OCI-LY3 (cell line): ENCODE measurements around the gene SYT6.

Source experiments
- H2AFZ ChIP-seq: fragments of 200-600, 300-600 bp; shearing (Covaris generic); 2 replicates; pipeline ENCODE4 v1.6.0; 2014; ENCODE audit warnings: antibody characterized with exemption, low read depth, low read length
- H3K27ac ChIP-seq: fragments of 200-600, 300-600 bp; sonication (generic); 2 replicates; pipeline ENCODE4 v1.5.1; 2014; ENCODE audit warnings: mild to moderate bottlenecking, low read length, moderate library complexity, mixed read lengths
- H3K27me3 ChIP-seq: fragments of 200-600, 300-600 bp; sonication (generic); 2 replicates; pipeline ENCODE4 v1.6.1; 2014; ENCODE audit warnings: low read depth, low read length, mixed read lengths
- H3K36me3 ChIP-seq: fragments of 200-600, 300-600 bp; sonication (generic); replicated peaks from 2 replicates; pipeline ENCODE3; 2014; ENCODE audit warnings: low read depth, low read length, mixed read lengths
- H3K4me1 ChIP-seq: fragments of 300-600, 200-600 bp; sonication (generic); 2 replicates; pipeline ENCODE4 v1.6.1; 2014; ENCODE audit warnings: low read length, mixed read lengths
- H3K4me2 ChIP-seq: fragments of 200-600, 300-600 bp; sonication (generic); 2 replicates; pipeline ENCODE4 v1.6.1; 2014; ENCODE audit warnings: low read length, mixed read lengths
- H3K4me3 ChIP-seq: fragments of 300-600, 200-600 bp; sonication (generic); 2 replicates; pipeline ENCODE4 v1.5.1; 2014; ENCODE audit warnings: antibody characterized with exemption, mild to moderate bottlenecking, low read length, moderate library complexity
- H3K79me2 ChIP-seq: fragments of 300-600, 200-600 bp; shearing (Covaris generic); 2 replicates; pipeline ENCODE4 v1.6.1; 2014; ENCODE audit warnings: mild to moderate bottlenecking, low read length, mixed read lengths
- H3K9ac ChIP-seq: fragments of 300-600, 200-600 bp; shearing (Covaris generic); 2 replicates; pipeline ENCODE4 v1.6.0; 2014; ENCODE audit warnings: mild to moderate bottlenecking, low read length, moderate library complexity
- H3K9me3 ChIP-seq: fragments of 200-600, 300-600 bp; shearing (Covaris generic); 2 replicates; pipeline ENCODE4 v1.6.1; 2014; ENCODE audit warnings: low read length, mixed read lengths; ENCODE audit not compliant: insufficient read depth
- H4K20me1 ChIP-seq: fragments of 200-600, 300-600 bp; sonication (generic); 2 replicates; pipeline ENCODE4 v1.6.1; 2016; ENCODE audit warnings: low read length, mixed read lengths; ENCODE audit not compliant: insufficient read depth
- CTCF ChIP-seq: fragments of 200-600, 300-600 bp; sonication (generic); IDR thresholded peaks from 2 replicates; pipeline ENCODE4 v1.5.1; 2014; ENCODE audit warnings: antibody characterized with exemption, low read length, low read depth
- EZH2phosphoT487 ChIP-seq: fragments of 200-600 bp; shearing (Covaris generic); IDR thresholded peaks from 2 replicates; pipeline ENCODE4 v1.6.1; 2018; ENCODE audit warnings: antibody characterized with exemption, mixed run types, low read depth

SYT6 gene

GRCh38 chr1:114082867-114083585 is 70.6 kb downstream of the SYT6 start:
- no peak overlapping the region for H3K4me3 ChIP-seq
- H3K9ac ChIP-seq = no peak overlapping the region
- no peaks in the 10 kb centered on the region for H3K27me3 ChIP-seq
- no peak for TF ChIP-seq CTCF
- peaks cover 7% of the 10 kb centered on the region for H3K4me1 ChIP-seq
- H3K4me2 ChIP-seq = no peak overlapping the region
- H2AFZ ChIP-seq = no peak overlapping the region
- H3K27ac ChIP-seq = no peak overlapping the region
- no peaks in the 10 kb centered on the region for H3K36me3 ChIP-seq
- no peaks in the 10 kb centered on the region for H3K9me3 ChIP-seq
- no peaks in the 10 kb centered on the region for H3K79me2 ChIP-seq
- no peaks in the 10 kb centered on the region for H4K20me1 ChIP-seq

- no peaks in the 10 kb centered on the region for H3K27me3 ChIP-seq
- no peak overlapping the region for H3K9ac ChIP-seq
- no peaks in the 10 kb centered on the region for H3K36me3 ChIP-seq
- H2AFZ ChIP-seq = no peak overlapping the region
- H3K27ac ChIP-seq = no peak overlapping the region
- H3K4me2 ChIP-seq = no peak overlapping the region
- no peaks in the 10 kb centered on the region for H3K9me3 ChIP-seq
- no peak overlapping the region for H3K4me3 ChIP-seq
- H3K79me2 ChIP-seq = no peaks in the 10 kb centered on the region
- H3K4me1 ChIP-seq = peaks cover 7% of the 10 kb centered on the region
- H4K20me1 ChIP-seq = no peaks in the 10 kb centered on the region
- no peak for TF ChIP-seq CTCF
- no peak for TF ChIP-seq EZH2phosphoT487
Measured at GRCh38 chr1:114082304-114082630, 71.4 kb downstream of the SYT6 start.

- TF ChIP-seq CTCF = no peak
- no peak for TF ChIP-seq EZH2phosphoT487
- H2AFZ ChIP-seq = no peak overlapping the region
- no peaks in the 10 kb centered on the region for H3K79me2 ChIP-seq
Measured at GRCh38 chr1:114081437-114082303, 72.0 kb downstream of the SYT6 start.

DNA sequence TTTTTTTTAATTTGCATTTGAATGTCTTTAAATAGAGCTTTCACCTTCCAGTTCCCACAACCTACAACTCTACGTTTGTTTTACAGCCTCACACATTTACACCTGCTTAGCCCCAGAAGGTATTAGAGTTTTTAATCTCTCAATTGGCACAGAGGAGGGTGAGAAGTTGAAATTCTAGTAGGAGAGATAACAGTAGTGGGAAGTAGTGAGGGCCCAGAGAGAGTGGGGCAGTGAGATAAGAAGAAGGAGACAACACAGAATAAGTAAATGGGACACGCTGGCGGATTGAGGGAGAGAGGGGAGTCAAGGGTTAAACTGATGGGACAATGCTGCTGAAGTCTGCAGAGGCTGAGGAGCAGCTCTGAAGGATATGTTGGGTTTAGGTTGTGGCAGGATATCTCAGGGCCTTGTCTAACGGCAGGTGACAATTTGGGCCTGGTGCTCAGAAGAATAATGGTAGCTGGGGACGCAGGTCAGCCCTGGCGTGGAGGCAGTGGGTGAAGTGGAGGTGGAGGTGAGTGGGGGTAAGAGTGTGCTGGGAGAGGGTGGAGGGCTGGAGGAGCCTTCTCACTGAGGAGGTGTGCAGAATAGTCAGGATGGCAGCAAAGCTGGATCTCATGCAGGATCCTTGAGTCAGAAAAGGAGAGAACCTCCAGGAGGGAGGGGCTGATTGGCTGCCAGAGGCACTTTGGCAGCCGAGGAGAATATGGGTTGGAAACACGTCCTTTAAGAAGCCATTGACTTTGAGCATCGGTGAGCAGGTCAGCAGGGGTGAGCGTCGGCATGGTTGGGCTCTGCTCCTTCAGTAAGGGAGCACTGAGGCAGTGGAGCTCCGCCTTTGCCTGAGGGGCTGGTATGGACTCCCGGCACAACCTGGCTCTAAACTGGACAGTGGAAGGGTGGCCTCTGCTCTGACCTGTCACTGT is 72.9 kb downstream of the SYT6 start:
- Histone ChIP-seq H2AFZ (no peak overlapping the region), H3K4me1 (no peaks in the 10 kb centered on the region), H3K9me3 (no peaks in the 10 kb centered on the region), H3K79me2 (no peaks in the 10 kb centered on the region), H3K27me3 (no peaks in the 10 kb centered on the region), H3K4me2 (no peak overlapping the region), H3K9ac (no peak overlapping the region), H4K20me1 (no peaks in the 10 kb centered on the region), H3K4me3 (no peak overlapping the region), H3K36me3 (no peaks in the 10 kb centered on the region), H3K27ac (no peak overlapping the region)
- TF ChIP-seq EZH2phosphoT487 = no peak

More at GRCh38 chr1:114081437-114082303, 72.0 kb downstream of the SYT6 start:
- Histone ChIP-seq H3K27ac (no peak overlapping the region), H4K20me1 (no peaks in the 10 kb centered on the region), H3K27me3 (no peaks in the 10 kb centered on the region), H3K36me3 (no peaks in the 10 kb centered on the region), H3K4me1 (peaks cover 4% of the 10 kb centered on the region), H3K4me2 (no peak overlapping the region), H3K9ac (no peak overlapping the region), H3K4me3 (no peak overlapping the region), H3K9me3 (no peaks in the 10 kb centered on the region)
